Parathyroid adenoma (tissue), 2 donors: ENCODE measurements around the gene TOMT.

Source experiments
- H2AFZ ChIP-seq: fragments of 300-600 bp; sonication (generic); one replicate; pipeline ENCODE4 v1.7.0; 2017; ENCODE audit warnings: antibody characterized with exemption, mild to moderate bottlenecking
- H3K27ac ChIP-seq: fragments of 300-600 bp; sonication (generic); one replicate; pipeline ENCODE4 v1.7.0; 2017
- H3K27me3 ChIP-seq: fragments of 300-600 bp; sonication (generic); one replicate; pipeline ENCODE4 v1.7.0; 2017; ENCODE audit warnings: low read length; ENCODE audit not compliant: control insufficient read depth, insufficient read depth
- H3K36me3 ChIP-seq: fragments of 300-600 bp; sonication (generic); one replicate; pipeline ENCODE4 v1.7.0; 2017; ENCODE audit warnings: low read length; ENCODE audit not compliant: control insufficient read depth, insufficient read depth
- H3K4me1 ChIP-seq: fragments of 300-600 bp; sonication (generic); one replicate; pipeline ENCODE4 v1.7.0; 2017; ENCODE audit warnings: control low read depth
- H3K4me2 ChIP-seq: fragments of 300-600 bp; sonication (generic); one replicate; pipeline ENCODE4 v1.7.0; 2017; ENCODE audit warnings: low read length
- H3K4me3 ChIP-seq: fragments of 300-600 bp; sonication (generic); one replicate; pipeline ENCODE4 v1.7.0; 2017; ENCODE audit warnings: low read depth, low read length
- H3K79me2 ChIP-seq: fragments of 300-600 bp; sonication (generic); one replicate; pipeline ENCODE4 v1.7.0; 2017; ENCODE audit warnings: control low read depth
- H3K9ac ChIP-seq: fragments of 300-600 bp; sonication (generic); one replicate; pipeline ENCODE4 v1.7.0; 2017; ENCODE audit warnings: mild to moderate bottlenecking
- H3K9me3 ChIP-seq: fragments of 300-600 bp; sonication (generic); one replicate; pipeline ENCODE4 v1.7.0; 2017; ENCODE audit warnings: low read length; ENCODE audit not compliant: control insufficient read depth
- CTCF ChIP-seq: fragments of 300-600 bp; sonication (generic); IDR thresholded peaks from one replicate; pipeline ENCODE4 v1.7.0; 2017; ENCODE audit warnings: antibody characterized with exemption, mild to moderate bottlenecking
- donor health status: primary hyperparathyroidism.

The TOMT gene

GRCh38 chr11:72105888-72106287 is at the start of gene TOMT:
TSS of gene TOMT (plus strand) at chr11:72105924. CDS start at chr11:72105952, 28 bp downstream.
- peaks cover 9% of the 10 kb centered on the region for H3K79me2 ChIP-seq
- H3K4me2 ChIP-seq: no peak within 1 kb of the TSS
- no peak within 1 kb of the TSS for H3K27ac ChIP-seq
- TF ChIP-seq CTCF: no peak
- H3K36me3 ChIP-seq: no peaks in the 10 kb centered on the region
- H3K9ac ChIP-seq: no peak within 1 kb of the TSS
- no peaks in the 10 kb centered on the region for H3K27me3 ChIP-seq
- peaks cover 5% of the 10 kb centered on the region for H3K4me1 ChIP-seq
- no peak within 1 kb of the TSS for H3K4me3 ChIP-seq
- H3K9me3 ChIP-seq: no peaks in the 10 kb centered on the region
- H2AFZ ChIP-seq: no peak within 1 kb of the TSS

- no peak overlapping the region for H3K9ac ChIP-seq
- H3K9me3 ChIP-seq: no peaks in the 10 kb centered on the region
- no peak for TF ChIP-seq CTCF
- H3K4me1 ChIP-seq: no peaks in the 10 kb centered on the region
- no peak overlapping the region for H3K4me3 ChIP-seq
- H3K4me2 ChIP-seq: no peak overlapping the region
- H3K27me3 ChIP-seq: no peaks in the 10 kb centered on the region
- H2AFZ ChIP-seq: no peak overlapping the region
- H3K79me2 ChIP-seq: peaks cover 24% of the 10 kb centered on the region
- H3K36me3 ChIP-seq: no peaks in the 10 kb centered on the region
- no peak overlapping the region for H3K27ac ChIP-seq
Measured at GRCh38 chr11:72058416-72059034, 47.2 kb upstream of the TOMT start.

- H3K27ac ChIP-seq: no peak overlapping the region
Measured at GRCh38 chr11:72061739-72062396, 43.9 kb upstream of the TOMT start.

GRCh38 chr11:72066855-72067254 is 38.9 kb upstream of the TOMT start:
- H3K9ac ChIP-seq: no peak overlapping the region
- H3K4me3 ChIP-seq: no peak overlapping the region
- no peaks in the 10 kb centered on the region for H3K9me3 ChIP-seq
- no peak overlapping the region for H3K4me2 ChIP-seq
- no peak overlapping the region for H2AFZ ChIP-seq
- peaks cover 12% of the 10 kb centered on the region for H3K4me1 ChIP-seq
- H3K79me2 ChIP-seq: peaks cover 17% of the 10 kb centered on the region
- no peaks in the 10 kb centered on the region for H3K36me3 ChIP-seq
- TF ChIP-seq CTCF: no peak
- no peaks in the 10 kb centered on the region for H3K27me3 ChIP-seq
- no peak overlapping the region for H3K27ac ChIP-seq

More at GRCh38 chr11:72061739-72062396, 43.9 kb upstream of the TOMT start:
- no peak overlapping the region for H3K4me3 ChIP-seq
- TF ChIP-seq CTCF: no peak
- no peaks in the 10 kb centered on the region for H3K27me3 ChIP-seq
- no peaks in the 10 kb centered on the region for H3K9me3 ChIP-seq
- H3K36me3 ChIP-seq: no peaks in the 10 kb centered on the region
- no peak overlapping the region for H3K4me2 ChIP-seq
- no peak overlapping the region for H2AFZ ChIP-seq
- no peaks in the 10 kb centered on the region for H3K4me1 ChIP-seq
- peaks cover 24% of the 10 kb centered on the region for H3K79me2 ChIP-seq
- H3K9ac ChIP-seq: no peak overlapping the region

- Histone ChIP-seq H3K9ac (no peak overlapping the region), H3K27ac (no peak overlapping the region), H2AFZ (no peak overlapping the region)
Measured at GRCh38 chr11:72067266-72067665, 38.5 kb upstream of the TOMT start.

More at GRCh38 chr11:72067266-72067665, 38.5 kb upstream of the TOMT start:
- H3K79me2 ChIP-seq: peaks cover 17% of the 10 kb centered on the region
- no peaks in the 10 kb centered on the region for H3K27me3 ChIP-seq
- no peaks in the 10 kb centered on the region for H3K36me3 ChIP-seq
- H3K4me3 ChIP-seq: no peak overlapping the region
- H3K9me3 ChIP-seq: no peaks in the 10 kb centered on the region
- H3K4me1 ChIP-seq: peaks cover 15% of the 10 kb centered on the region
- TF ChIP-seq CTCF: no peak
- H3K4me2 ChIP-seq: no peak overlapping the region
